B cell (primary cell): ENCODE data around the gene KRT80. TPM values are rescaled to one million over a fixed set of nuclear protein-coding genes. Genes with fewer than 3 reads are reported as not detected.

Source experiments
- ATAC-seq: fragments of 200-7000 bp; cut with Tn5 transposase; one replicate; pipeline ENCODE4 v1.10.0; 2021; ENCODE audit warnings: low read depth, mild to moderate bottlenecking, moderate number of reproducible peaks, moderate library complexity
- CTCF ChIA-PET: fragments of 350-600 bp; sonication (Branson Sonifier 250); formaldehyde crosslinking; loops from one replicate; lab custom pipeline; 2021; ENCODE audit warnings: antibody characterized with exemption, inconsistent platforms; lab: Charles Lee
- POLR2A ChIA-PET: fragments of 350-600 bp; sonication (Branson Sonifier 250); formaldehyde crosslinking; loops from one replicate; lab custom pipeline; 2021; ENCODE audit warnings: antibody characterized with exemption; lab: Charles Lee
- DNase-seq: peaks from one replicate; pipeline ENCODE4 v3.0.0; 2013
- H2AFZ ChIP-seq: 2 replicates; pipeline ENCODE4 v1.6.1; 2012; ENCODE audit warnings: mild to moderate bottlenecking, low read depth, low read length; ENCODE audit not compliant: insufficient read depth, poor library complexity, severe bottlenecking
- H3K27ac ChIP-seq, 2 donors: 1 replicate in 1 of 2; 2 replicates in 1 of 2; pipeline ENCODE4 v1.5.1; 2012 to 2013; ENCODE audit warnings: low read length in 2 of 2, mild to moderate bottlenecking in 2 of 2, moderate library complexity in 1 of 2
- H3K27me3 ChIP-seq, 4 experiments: fragments of 200-600 bp in 1 of 4; sonication (generic) in 1 of 4; replicated peaks in 1 of 4; 1 replicate in 2 of 4; 2 replicates in 2 of 4; pipeline versions ENCODE4 v1.6.1 to v1.7.0; 2013 to 2016; ENCODE audit warnings: low read length in 3 of 4, mild to moderate bottlenecking in 2 of 4, mixed read lengths in 1 of 4, moderate library complexity in 1 of 4; ENCODE audit not compliant: insufficient read depth in 4 of 4, control insufficient read depth in 3 of 4; ENCODE audit errors: control extremely low read depth in 1 of 4
- H3K36me3 ChIP-seq, 2 experiments: replicated peaks in 1 of 2; 1 replicate in 1 of 2; 2 replicates in 1 of 2; pipeline versions ENCODE4 v1.6.1 to v1.7.1; 2013; ENCODE audit warnings: low read length in 1 of 2; ENCODE audit not compliant: insufficient read depth in 2 of 2, control insufficient read depth in 1 of 2; ENCODE audit errors: control extremely low read depth in 1 of 2, extremely low read depth in 1 of 2
- H3K4me1 ChIP-seq, 2 donors: fragments of 200-600 bp in 1 of 2; sonication (generic) in 1 of 2; 1 replicate in 1 of 2; 2 replicates in 1 of 2; pipeline versions ENCODE4 v1.5.1 to v1.6.1; 2013 to 2017; ENCODE audit warnings: low read length in 2 of 2; ENCODE audit not compliant: control insufficient read depth in 2 of 2, insufficient read depth in 2 of 2
- H3K4me2 ChIP-seq: replicated peaks from 2 replicates; pipeline ENCODE3; 2012; ENCODE audit warnings: mild to moderate bottlenecking, low read depth, low read length; ENCODE audit not compliant: poor library complexity, severe bottlenecking
- H3K4me3 ChIP-seq, 5 experiments: fragments of 200-600 bp in 1 of 5; sonication (generic) in 1 of 5; 1 replicate in 3 of 5; 2 replicates in 2 of 5; pipeline versions ENCODE4 v1.5.1 to v1.7.0; 2011 to 2016; ENCODE audit warnings: low read length in 4 of 5, mild to moderate bottlenecking in 4 of 5, low read depth in 2 of 5, control low read depth in 1 of 5, moderate library complexity in 1 of 5; ENCODE audit not compliant: insufficient read depth in 1 of 5; ENCODE audit errors: control extremely low read depth in 1 of 5, extremely low read depth in 1 of 5
- H3K79me2 ChIP-seq: fragments of 200-600 bp; sonication (generic); one replicate; pipeline ENCODE4 v1.6.0; 2016; ENCODE audit warnings: low read length; ENCODE audit not compliant: control insufficient read depth, insufficient read depth
- H3K9ac ChIP-seq: fragments of 200-600 bp; sonication (generic); 2 replicates; pipeline ENCODE4 v1.6.1; 2017; ENCODE audit warnings: mild to moderate bottlenecking, low read length, moderate library complexity
- H3K9me3 ChIP-seq, 3 donors: one replicate each; pipeline versions ENCODE4 v1.6.1 to v1.7.1; 2013; ENCODE audit warnings: low read length in 2 of 3; ENCODE audit not compliant: control insufficient read depth in 2 of 3, insufficient read depth in 1 of 3; ENCODE audit errors: control extremely low read depth in 1 of 3
- H4K20me1 ChIP-seq: 2 replicates; pipeline ENCODE4 v1.6.0; 2012; ENCODE audit warnings: mild to moderate bottlenecking, low read length; ENCODE audit not compliant: insufficient read depth, control insufficient read depth, poor library complexity, severe bottlenecking
- H3K27ac Mint-ChIP-seq: one replicate; pipeline ENCODE4 v1.8.0; 2021; ENCODE audit warnings: mixed read lengths
- H3K27me3 Mint-ChIP-seq: one replicate; pipeline ENCODE4 v1.8.0; 2021; ENCODE audit warnings: mixed read lengths
- H3K4me1 Mint-ChIP-seq: one replicate; pipeline ENCODE4 v1.8.0; 2021; ENCODE audit warnings: mixed read lengths
- H3K4me3 Mint-ChIP-seq: one replicate; pipeline ENCODE4 v1.8.0; 2021; ENCODE audit warnings: mixed read lengths
- H3K9me3 Mint-ChIP-seq: one replicate; pipeline ENCODE4 v1.8.0; 2022; ENCODE audit warnings: mixed read lengths; ENCODE audit not compliant: insufficient read depth
- CTCF ChIP-seq: fragments of 200-600 bp; IDR thresholded peaks from one replicate; pipeline ENCODE4 v1.8.0; 2022; ENCODE audit warnings: antibody characterized with exemption, mild to moderate bottlenecking
- EZH2 ChIP-seq: IDR thresholded peaks from 2 replicates; pipeline ENCODE4 v1.6.1; 2012; ENCODE audit warnings: borderline replicate concordance, low read depth, mild to moderate bottlenecking, moderate library complexity, low read length; ENCODE audit not compliant: insufficient read depth, poor library complexity, severe bottlenecking
- WGBS: methylation state at CpG from one replicate; pipeline ENCODE4 v1.1.5; 2013; ENCODE audit warnings: missing lambda C conversion rate; ENCODE audit not compliant: insufficient coverage; 5-methylcytosine and 5-hydroxymethylcytosine counted together
- intact Hi-C: fragments of 100-400 bp; cut with micrococcal nuclease; formaldehyde crosslinking; loops from one replicate; pipeline ENCODE4 v1.10.0; 2022
- polyA plus RNA-seq: library from polyadenylated mRNA; depleted of rRNA; stranded (reverse); fragments of >200 nt; gene quantifications from 2 replicates; pipeline ENCODE4 v1.2.3, GENCODE V29; 2012
- total RNA-seq, 2 donors: library from RNA; stranded (reverse); fragments of 120-200 nt in 1 of 2; gene quantifications; 1 replicate in 1 of 2; 2 replicates in 1 of 2; pipeline versions ENCODE4 v1.2.3 to v1.2.4, GENCODE V29; 2013 to 2022

KRT80 gene
- total and polyA plus RNA-seq, 2 donors (not counting 1 experiment from before 2014, with no cell fraction given) = not detected

- POLR2A ChIA-PET = no interaction called here
- no peak overlapping the region for H3K27ac Mint-ChIP-seq
- 88% methylated on average over 8 of the region's 8 CpGs for WGBS
Observed at GRCh38 chr12:52186118-52186840, 5.5 kb downstream of the KRT80 start.

More at GRCh38 chr12:52186118-52186840, 5.5 kb downstream of the KRT80 start:
- DNase-seq (no peak), ATAC-seq (no peak)
- H2AFZ ChIP-seq = no peak overlapping the region
- H3K4me1 ChIP-seq = no peaks in the 10 kb centered on the region
- H3K9me3 Mint-ChIP-seq = no peaks in the 10 kb centered on the region
- H3K4me3 ChIP-seq = no peak overlapping the region
- no peak overlapping the region for H3K27ac ChIP-seq
- H3K79me2 ChIP-seq = no peaks in the 10 kb centered on the region
- H3K36me3 ChIP-seq = no peaks in the 10 kb centered on the region
- no peaks in the 10 kb centered on the region for H3K9me3 ChIP-seq
- H3K27me3 ChIP-seq = no peaks in the 10 kb centered on the region
- intact Hi-C loops = no loop called here
- peaks cover 4% of the 10 kb centered on the region for H3K27me3 Mint-ChIP-seq
- H3K4me1 Mint-ChIP-seq = no peaks in the 10 kb centered on the region
- CTCF ChIA-PET = no interaction called here
- no peak overlapping the region for H3K4me3 Mint-ChIP-seq
- no peak overlapping the region for H3K9ac ChIP-seq
- no peaks in the 10 kb centered on the region for H4K20me1 ChIP-seq
- TF ChIP-seq CTCF (no peak), EZH2 (no peak)
- H3K4me2 ChIP-seq = no peak overlapping the region
